Suprapubic skin (tissue), 4 donors: Measurements from ENCODE around the gene CEP295NL. TPM values are rescaled to one million over a fixed set of nuclear protein-coding genes. Genes with fewer than 3 reads are reported as not detected.
"Not testable (repeated sequence)": the region's sequence is repeated elsewhere in the genome, so short reads cannot be mapped to it uniquely, and the experiment has no call there.

Experiments used
- DNase-seq, 2 donors: peaks; one replicate each; pipeline ENCODE4 v3.0.0-alpha.2; 2019; ENCODE audit warnings: low spot score in 2 of 2
- H3K27ac ChIP-seq: fragments of 200-600 bp; sonication (generic); one replicate; pipeline ENCODE4 v1.5.1; 2019
- H3K27me3 ChIP-seq: fragments of 200-600 bp; sonication (generic); one replicate; pipeline ENCODE4 v1.5.1; 2019
- H3K36me3 ChIP-seq: fragments of 200-600 bp; sonication (generic); one replicate; pipeline ENCODE4 v1.5.1; 2019
- H3K4me1 ChIP-seq: fragments of 200-600 bp; sonication (generic); one replicate; pipeline ENCODE4 v1.5.1; 2019
- H3K4me3 ChIP-seq: fragments of 200-600 bp; sonication (generic); one replicate; pipeline ENCODE4 v1.5.1; 2019; ENCODE audit warnings: mild to moderate bottlenecking
- H3K9me3 ChIP-seq: fragments of 200-600 bp; sonication (generic); one replicate; pipeline ENCODE4 v1.5.1; 2019
- EP300 ChIP-seq: sonication (generic); formaldehyde crosslinking; IDR thresholded peaks from one replicate; pipeline ENCODE4 v1.6.1; 2017; ENCODE audit warnings: antibody characterized with exemption
- POLR2A ChIP-seq, 2 donors: fragments of 450-650 bp; IDR thresholded peaks; one replicate each; pipeline ENCODE4 v1.6.1; 2017; ENCODE audit warnings: antibody characterized with exemption in 2 of 2, mild to moderate bottlenecking in 2 of 2, moderate library complexity in 2 of 2
- POLR2AphosphoS5 ChIP-seq, 3 donors: sonication (generic); formaldehyde crosslinking; IDR thresholded peaks; one replicate each; pipeline ENCODE4 v1.6.1; 2017; ENCODE audit warnings: antibody characterized with exemption in 3 of 3
- WGBS: methylation state at CpG from one replicate; pipeline ENCODE4 v1.1.5; 2018; 5-methylcytosine and 5-hydroxymethylcytosine counted together
- total RNA-seq, 4 donors: library from RNA; depleted of rRNA; stranded (reverse); fragments of >200 nt; gene quantifications; one replicate each; pipeline ENCODE4 v1.1.0, GENCODE V29; 2016
- TF ChIP-seq, protein P1 (sequence below), 2 donors: fragments of 200-600 bp in 1 of 2; fragments of 450-650 bp in 1 of 2; sonication (generic) in 1 of 2; IDR thresholded peaks; one replicate each; pipeline ENCODE4 v1.5.1; 2016 to 2019; ENCODE audit warnings: antibody characterized with exemption in 2 of 2, mild to moderate bottlenecking in 1 of 2, moderate library complexity in 1 of 2

CEP295NL gene
- total RNA-seq, 4 donors from 2014 or later = 2.4 to 11.1 (median 3.5) TPM

DNA sequence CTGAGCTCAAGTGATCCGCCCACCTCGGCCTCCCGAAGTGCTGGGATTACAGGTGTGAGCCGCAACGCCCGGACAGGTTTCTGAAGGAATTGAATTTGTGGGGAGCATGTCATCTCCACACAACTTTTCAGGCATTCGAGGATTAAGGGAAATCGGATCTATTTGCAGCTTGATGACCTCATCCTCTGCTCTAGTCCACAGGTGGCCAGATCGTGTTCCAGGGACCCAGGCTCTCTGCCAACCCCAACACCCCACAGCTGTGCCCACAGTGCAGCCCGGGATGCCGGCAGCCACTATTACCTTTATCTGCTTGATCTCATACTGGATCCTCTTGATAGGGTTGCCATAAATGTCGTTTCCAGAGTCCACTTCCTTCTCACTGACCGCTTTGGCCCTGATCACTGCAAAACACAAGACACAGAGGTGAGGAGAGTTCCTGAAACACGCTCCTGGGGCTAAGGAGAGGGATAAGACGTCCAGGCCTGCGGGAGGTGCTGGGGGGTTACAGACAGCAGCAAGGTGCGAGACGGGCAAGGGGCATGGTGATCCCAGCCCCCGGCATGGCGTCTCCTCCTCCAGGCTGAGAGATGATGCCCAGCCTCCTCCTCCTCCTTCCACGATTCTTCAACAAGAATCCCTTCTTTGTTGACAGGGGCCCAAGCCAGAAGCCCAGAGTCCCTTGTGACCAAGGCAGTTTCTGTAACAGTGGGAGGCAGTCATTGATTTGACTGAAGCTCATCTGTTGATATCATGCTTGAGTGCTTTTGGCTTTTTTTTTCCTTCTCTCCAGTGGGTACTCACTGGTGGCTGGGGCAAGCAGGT, 29.3 kb downstream of the CEP295NL start:
- no peaks in the 10 kb centered on the region for H3K27me3 ChIP-seq
- no peaks in the 10 kb centered on the region for H3K9me3 ChIP-seq
- TF ChIP-seq EP300 (no peak), POLR2A (IDR thresholded peaks at IDR 0.05) (no peak)
- TF ChIP-seq, protein P1, sequence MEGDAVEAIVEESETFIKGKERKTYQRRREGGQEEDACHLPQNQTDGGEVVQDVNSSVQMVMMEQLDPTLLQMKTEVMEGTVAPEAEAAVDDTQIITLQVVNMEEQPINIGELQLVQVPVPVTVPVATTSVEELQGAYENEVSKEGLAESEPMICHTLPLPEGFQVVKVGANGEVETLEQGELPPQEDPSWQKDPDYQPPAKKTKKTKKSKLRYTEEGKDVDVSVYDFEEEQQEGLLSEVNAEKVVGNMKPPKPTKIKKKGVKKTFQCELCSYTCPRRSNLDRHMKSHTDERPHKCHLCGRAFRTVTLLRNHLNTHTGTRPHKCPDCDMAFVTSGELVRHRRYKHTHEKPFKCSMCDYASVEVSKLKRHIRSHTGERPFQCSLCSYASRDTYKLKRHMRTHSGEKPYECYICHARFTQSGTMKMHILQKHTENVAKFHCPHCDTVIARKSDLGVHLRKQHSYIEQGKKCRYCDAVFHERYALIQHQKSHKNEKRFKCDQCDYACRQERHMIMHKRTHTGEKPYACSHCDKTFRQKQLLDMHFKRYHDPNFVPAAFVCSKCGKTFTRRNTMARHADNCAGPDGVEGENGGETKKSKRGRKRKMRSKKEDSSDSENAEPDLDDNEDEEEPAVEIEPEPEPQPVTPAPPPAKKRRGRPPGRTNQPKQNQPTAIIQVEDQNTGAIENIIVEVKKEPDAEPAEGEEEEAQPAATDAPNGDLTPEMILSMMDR (IDR thresholded peaks at IDR 0.05) = no peak
- 68% methylated on average over 21 of the region's 21 CpGs for WGBS
- H3K4me1 ChIP-seq = peaks cover 36% of the 10 kb centered on the region
- peak overlapping the region; percentile 54 for H3K27ac ChIP-seq
- peaks cover 42% of the 10 kb centered on the region for H3K36me3 ChIP-seq
- DNase-seq = no peak
- no peak overlapping the region for H3K4me3 ChIP-seq

GRCh38 chr17:78872486-78872885, 30.5 kb downstream of the CEP295NL start:
- TF ChIP-seq POLR2A (IDR thresholded peaks at IDR 0.05) = no peak
- no peak for TF ChIP-seq EP300
- TF ChIP-seq, protein P1 (IDR thresholded peaks at IDR 0.05) = no peak
- no peak for TF ChIP-seq POLR2AphosphoS5 (IDR thresholded peaks at IDR 0.05)
- no peaks in the 10 kb centered on the region for H3K27me3 ChIP-seq
- H3K4me1 ChIP-seq = peaks cover 32% of the 10 kb centered on the region
- no peak overlapping the region for H3K4me3 ChIP-seq
- no peak overlapping the region for H3K27ac ChIP-seq
- peaks cover 44% of the 10 kb centered on the region for H3K36me3 ChIP-seq
- DNase-seq = no peak
- H3K9me3 ChIP-seq = no peaks in the 10 kb centered on the region
- WGBS = 86% methylated on average over 6 of the region's 6 CpGs

- Histone ChIP-seq H3K36me3 (peaks cover 44% of the 10 kb centered on the region), H3K4me3 (no peak overlapping the region), H3K9me3 (no peaks in the 10 kb centered on the region), H3K27me3 (no peaks in the 10 kb centered on the region), H3K27ac (no peak overlapping the region), H3K4me1 (peaks cover 33% of the 10 kb centered on the region)
- WGBS = 80% methylated on average over 15 of the region's 15 CpGs
- DNase-seq = no peak
- TF ChIP-seq EP300 (no peak), POLR2A (IDR thresholded peaks at IDR 0.05) (no peak), POLR2AphosphoS5 (IDR thresholded peaks at IDR 0.05) (no peak)
- TF ChIP-seq, protein P1 (IDR thresholded peaks at IDR 0.05) = no peak
Measured at GRCh38 chr17:78870621-78871020, 32.4 kb downstream of the CEP295NL start.

DNA sequence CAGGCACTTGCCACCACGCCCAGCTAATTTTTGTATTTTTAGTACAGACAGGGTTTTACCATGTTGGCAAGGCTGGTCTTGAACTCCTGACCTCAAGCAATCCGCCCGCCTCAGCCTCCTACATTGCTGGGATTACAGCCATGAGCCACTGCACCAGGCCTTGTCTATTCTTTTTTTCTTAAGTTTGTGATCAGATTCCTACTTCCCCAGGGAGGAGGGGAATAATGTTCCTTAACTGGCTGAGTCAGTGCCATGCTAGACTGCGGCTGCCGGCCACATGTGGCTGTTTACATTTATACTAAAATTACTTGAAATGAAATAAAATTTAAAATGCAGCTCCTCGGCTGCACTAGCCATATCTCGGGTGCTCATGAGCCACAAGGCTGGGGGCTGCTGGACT, 34.6 kb downstream of the CEP295NL start:
- H3K27ac ChIP-seq = no peak overlapping the region
- peaks cover 40% of the 10 kb centered on the region for H3K36me3 ChIP-seq
- no peak for TF ChIP-seq EP300
- TF ChIP-seq, protein P1 (IDR thresholded peaks at IDR 0.05) = no peak
- no peak for TF ChIP-seq POLR2A (IDR thresholded peaks at IDR 0.05)
- 62% methylated on average over 7 of the region's 7 CpGs for WGBS
- H3K9me3 ChIP-seq = no peaks in the 10 kb centered on the region
- no peak for DNase-seq
- H3K4me3 ChIP-seq = no peak overlapping the region
- H3K27me3 ChIP-seq = no peaks in the 10 kb centered on the region
- H3K4me1 ChIP-seq = peaks cover 27% of the 10 kb centered on the region

- H3K27me3 ChIP-seq, H3K4me3 ChIP-seq, DNase-seq, H3K9me3 ChIP-seq: not testable (repeated sequence)
- Histone ChIP-seq H3K4me1 (peaks cover 33% of the 10 kb centered on the region), H3K27ac (peak overlapping the region; percentile 51), H3K36me3 (peaks cover 27% of the 10 kb centered on the region)
- WGBS = 80% methylated on average over 3 of the region's 3 CpGs
Measured at GRCh38 chr17:78867046-78867445, 36.0 kb downstream of the CEP295NL start.
